Esophagus squamous epithelium (tissue), 5 donors: ENCODE measurements around the gene AP3D1. TPM values are rescaled to one million over a fixed set of nuclear protein-coding genes. Genes with fewer than 3 reads are reported as not detected.

Experiments
- DNase-seq: peaks from one replicate; lab custom pipeline; 2025; lab: John Stamatoyannopoulos, UW
- H3K27ac ChIP-seq, 4 donors: fragments of 200-600 bp; sonication (generic); one replicate each; pipeline ENCODE4 v1.5.1; 2016 to 2019; ENCODE audit warnings: mild to moderate bottlenecking in 1 of 4
- H3K27me3 ChIP-seq, 4 donors: fragments of 200-600 bp; sonication (generic); 1 replicate in 3 of 4; 2 replicates in 1 of 4; pipeline versions ENCODE4 v1.5.1 to v1.6.0; 2017 to 2021; ENCODE audit warnings: antibody characterized with exemption in 1 of 4
- H3K36me3 ChIP-seq, 3 donors: fragments of 200-600 bp; sonication (generic); one replicate each; pipeline ENCODE4 v1.5.1; 2016 to 2019
- H3K4me1 ChIP-seq, 3 donors: fragments of 200-600 bp; sonication (generic); one replicate each; pipeline ENCODE4 v1.5.1; 2017 to 2019
- H3K4me3 ChIP-seq, 4 donors: fragments of 200-600 bp; sonication (generic); 1 replicate in 3 of 4; 2 replicates in 1 of 4; pipeline ENCODE4 v1.5.1; 2016 to 2019; ENCODE audit warnings: mild to moderate bottlenecking in 2 of 4, moderate library complexity in 1 of 4
- H3K9me3 ChIP-seq, 3 donors: fragments of 200-600 bp; sonication (generic); one replicate each; pipeline ENCODE4 v1.5.1; 2016 to 2019
- CTCF ChIP-seq, 6 experiments: fragments of 450-650 bp in 4 of 6; fragments of 200-600 bp in 2 of 6; sonication (generic) in 2 of 6; IDR thresholded peaks; one replicate each; pipeline ENCODE4 v1.5.1; 2016 to 2019; ENCODE audit warnings: antibody characterized with exemption in 6 of 6, mild to moderate bottlenecking in 4 of 6, moderate library complexity in 4 of 6
- POLR2A ChIP-seq, 4 donors: fragments of 450-650 bp; IDR thresholded peaks; one replicate each; pipeline ENCODE4 v1.6.1; 2017; ENCODE audit warnings: antibody characterized with exemption in 4 of 4, mild to moderate bottlenecking in 4 of 4, moderate library complexity in 3 of 4
- WGBS, 2 donors: methylation state at CpG; one replicate each; pipeline ENCODE4 v1.1.5; 2018; 5-methylcytosine and 5-hydroxymethylcytosine counted together
- intact Hi-C: fragments of 100-400 bp; cut with DNase I; formaldehyde crosslinking; loops from one replicate; pipeline ENCODE4 v1.15.0; 2022
- total RNA-seq, 4 donors: library from RNA; depleted of rRNA; stranded (reverse); fragments of >200 nt; gene quantifications; one replicate each; pipeline ENCODE4 v1.1.0, GENCODE V29; 2016
- donor health status: DM: yes; HTN: yes; CAD: no.

AP3D1 gene
- total RNA-seq, 4 donors from 2014 or later, result 47.7 to 99.9 (median 71.8) TPM

GRCh38 chr19:2157452-2157851, 6.1 kb upstream of the AP3D1 start:
- Histone ChIP-seq H3K27me3 (no peaks in the 10 kb centered on the region), H3K36me3 (no peaks in the 10 kb centered on the region), H3K9me3 (no peaks in the 10 kb centered on the region), H3K27ac (no peak overlapping the region), H3K4me1 (peaks cover 0 to 36% (median 3%) of the 10 kb centered on the region in 3 donors), H3K4me3 (no peak overlapping the region)
- intact Hi-C loops, result loop anchor here (10.0 kb wide), 2 partner anchors 77 to 237 kb away; partner anchors contain the start of genes PLEKHJ1 and SF3A2
- WGBS, 2 donors, result 59 to 70% methylated on average over 2 of the region's 2 CpGs
- no peak for DNase-seq
- TF ChIP-seq CTCF (IDR thresholded peaks at IDR 0.05) (no peak), POLR2A (IDR thresholded peaks at IDR 0.05) (no peak)

GRCh38 chr19:2154587-2155075, 3.3 kb upstream of the AP3D1 start:
- Histone ChIP-seq H3K4me3 (no peak overlapping the region), H3K9me3 (no peaks in the 10 kb centered on the region), H3K36me3 (no peaks in the 10 kb centered on the region), H3K4me1 (peaks cover 12 to 53% (median 16%) of the 10 kb centered on the region in 3 donors), H3K27ac (peak overlapping the region; percentile 67 to 88 (median 76)), H3K27me3 (no peaks in the 10 kb centered on the region)
- TF ChIP-seq CTCF (IDR thresholded peaks at IDR 0.05), result no peak
- TF ChIP-seq POLR2A (IDR thresholded peaks at IDR 0.05), result no peak
- intact Hi-C loops, result loop anchor here (10.0 kb wide), 2 partner anchors 80 to 240 kb away; partner anchors contain the start of genes PLEKHJ1 and SF3A2
- WGBS, 2 donors, result 20 to 44% methylated on average over 2 to 10 of the region's 10 CpGs
- DNase-seq, result no peak

GRCh38 chr19:2150794-2151338, 500 bp downstream of the AP3D1 start:
- peaks cover 18 to 85% (median 30%) of the 10 kb centered on the region in 3 donors for H3K4me1 ChIP-seq
- intact Hi-C loops, result loop anchor here (10.0 kb wide), 2 partner anchors 84 to 244 kb away; partner anchors contain the start of genes PLEKHJ1 and SF3A2
- TF ChIP-seq POLR2A (IDR thresholded peaks at IDR 0.05), result no peak

GRCh38 chr19:2149980-2150793, 1.2 kb downstream of the AP3D1 start:
- no peak for DNase-seq
- H3K9me3 ChIP-seq, result no peaks in the 10 kb centered on the region
- H3K4me1 ChIP-seq, result peaks cover 18 to 85% (median 32%) of the 10 kb centered on the region in 3 donors
- peak overlapping the region; percentile 91 to 95 (median 94) for H3K27ac ChIP-seq
- intact Hi-C loops, result loop anchor here (10.0 kb wide), 2 partner anchors 85 to 245 kb away; partner anchors contain the start of genes PLEKHJ1 and SF3A2
- no peaks in the 10 kb centered on the region for H3K27me3 ChIP-seq
- peaks cover 0 to 18% (median 0%) of the 10 kb centered on the region in 3 donors for H3K36me3 ChIP-seq
- TF ChIP-seq CTCF (IDR thresholded peaks at IDR 0.05), result no peak
- peak overlapping the region; percentile 77 to 100 (median 95) for H3K4me3 ChIP-seq
- WGBS, 2 donors, result 13 to 16% methylated on average over 13 to 17 of the region's 30 CpGs

More at GRCh38 chr19:2150794-2151338, 500 bp downstream of the AP3D1 start:
- Histone ChIP-seq H3K36me3 (peaks cover 0 to 11% (median 0%) of the 10 kb centered on the region in 3 donors), H3K27me3 (no peaks in the 10 kb centered on the region), H3K27ac (peak overlapping the region; percentile 91 to 95 (median 94)), H3K4me3 (peak overlapping the region; percentile 77 to 100 (median 95)), H3K9me3 (no peaks in the 10 kb centered on the region)
- no peak for DNase-seq
- no CpG with 5 or more reads among the region's 36 CpGs for WGBS, 2 donors

GRCh38 chr19:2148482-2149135, 2.8 kb downstream of the AP3D1 start:
- no peaks in the 10 kb centered on the region for H3K9me3 ChIP-seq
- H3K27me3 ChIP-seq, result no peaks in the 10 kb centered on the region
- H3K36me3 ChIP-seq, result peaks cover 0 to 31% (median 0%) of the 10 kb centered on the region in 3 donors
- H3K27ac ChIP-seq, result no peak overlapping the region
- 75 to 83% methylated on average over 15 of the region's 16 CpGs for WGBS, 2 donors
- H3K4me3 ChIP-seq, result no peak overlapping the region
- TF ChIP-seq CTCF (IDR thresholded peaks at IDR 0.05) (no peak), POLR2A (IDR thresholded peaks at IDR 0.05) (no peak)
- DNase-seq, result no peak
- intact Hi-C loops, result no loop called here
- H3K4me1 ChIP-seq, result peaks cover 18 to 74% (median 29%) of the 10 kb centered on the region in 3 donors
